IMR-90 (cell line): ENCODE data around the gene CDK13. TPM values are rescaled to one million over a fixed set of nuclear protein-coding genes. Genes with fewer than 3 reads are reported as not detected.
"Not testable (repeated sequence)": the region's sequence is repeated elsewhere in the genome, so short reads cannot be mapped to it uniquely, and the experiment has no call there.

Experiments
- ATAC-seq: fragments of 200-7000 bp; cut with Tn5 transposase; 2 replicates; pipeline ENCODE4 v1.9.1; 2020; ENCODE audit warnings: low read depth, mild to moderate bottlenecking, moderate library complexity
- BruUV-seq: library from RNA; stranded (reverse); fragments of 400-500 nt; replicated peaks from 2 replicates; lab custom pipeline; 2021; lab: Mats Ljungman, UMichigan
- CTCF ChIA-PET: fragments of 300-600 bp; formaldehyde crosslinking; extraction: SDS; loops from one replicate; lab custom pipeline; 2021; ENCODE audit warnings: antibody characterized with exemption; lab: Yijun Ruan, JAX
- POLR2A ChIA-PET: fragments of 300-600 bp; sonication (Branson Sonifier 250); formaldehyde crosslinking; loops from one replicate; lab custom pipeline; 2022; ENCODE audit warnings: antibody characterized with exemption; ENCODE audit not compliant: unreplicated experiment; lab: Charles Lee
- DNase-seq: peaks from one replicate; pipeline ENCODE4 v3.0.0; 2013
- H2AFZ ChIP-seq: replicated peaks from 2 replicates; pipeline ENCODE3; 2013; ENCODE audit warnings: low read length, mild to moderate bottlenecking; ENCODE audit not compliant: poor library complexity
- H2AK5ac ChIP-seq: 2 replicates; pipeline ENCODE4 v1.6.1; 2013; ENCODE audit warnings: low read depth, low read length, inconsistent platforms
- H2AK9ac ChIP-seq: replicated peaks from 2 replicates; pipeline ENCODE3; 2013; ENCODE audit warnings: mild to moderate bottlenecking, low read depth, low read length, moderate library complexity; ENCODE audit not compliant: poor library complexity
- H2BK120ac ChIP-seq: 2 replicates; pipeline ENCODE4 v1.6.1; 2013; ENCODE audit warnings: low read depth, low read length, inconsistent platforms
- H2BK15ac ChIP-seq: 3 replicates; pipeline ENCODE4 v1.6.1; 2013; ENCODE audit warnings: low read depth, low read length, inconsistent platforms
- H2BK20ac ChIP-seq: 2 replicates; pipeline ENCODE4 v1.6.1; 2013; ENCODE audit warnings: low read depth, mild to moderate bottlenecking, inconsistent platforms, low read length, moderate library complexity
- H2BK5ac ChIP-seq: 2 replicates; pipeline ENCODE4 v1.6.1; 2013; ENCODE audit warnings: mild to moderate bottlenecking, low read depth, low read length, inconsistent platforms; ENCODE audit not compliant: poor library complexity, severe bottlenecking
- H3K14ac ChIP-seq: replicated peaks from 2 replicates; pipeline ENCODE4 v1.6.1; 2013; ENCODE audit warnings: low read depth, low read length, inconsistent platforms
- H3K18ac ChIP-seq: 2 replicates; pipeline ENCODE4 v1.6.1; 2013; ENCODE audit warnings: low read depth, low read length, control low read depth
- H3K23ac ChIP-seq: 2 replicates; pipeline ENCODE4 v1.6.1; 2013; ENCODE audit warnings: low read depth, low read length, inconsistent platforms
- H3K27ac ChIP-seq: 2 replicates; pipeline ENCODE4 v1.5.1; 2013; ENCODE audit warnings: mild to moderate bottlenecking, control low read depth, low read length; ENCODE audit not compliant: insufficient read depth
- H3K27me3 ChIP-seq: 2 replicates; pipeline ENCODE4 v1.6.1; 2013; ENCODE audit warnings: low read length; ENCODE audit not compliant: control insufficient read depth, insufficient read depth
- H3K36me3 ChIP-seq: 2 replicates; pipeline ENCODE4 v1.6.1; 2013; ENCODE audit warnings: low read length, mixed read lengths; ENCODE audit not compliant: control insufficient read depth, insufficient read depth
- H3K4ac ChIP-seq: 2 replicates; pipeline ENCODE4 v1.6.1; 2013; ENCODE audit warnings: low read depth, low read length, inconsistent platforms
- H3K4me1 ChIP-seq: 2 replicates; pipeline ENCODE4 v1.6.1; 2013; ENCODE audit warnings: low read length, mixed read lengths; ENCODE audit not compliant: control insufficient read depth, insufficient read depth
- H3K4me2 ChIP-seq: 2 replicates; pipeline ENCODE4 v1.6.1; 2013; ENCODE audit warnings: low read depth, mild to moderate bottlenecking, control low read depth, low read length, moderate library complexity
- H3K4me3 ChIP-seq: 2 replicates; pipeline ENCODE4 v1.5.1; 2013; ENCODE audit warnings: low read depth, mild to moderate bottlenecking, control low read depth, low read length, moderate library complexity; ENCODE audit not compliant: insufficient read depth
- H3K56ac ChIP-seq: 2 replicates; pipeline ENCODE4 v1.6.1; 2013; ENCODE audit warnings: low read length, inconsistent platforms; ENCODE audit not compliant: insufficient read depth; ENCODE audit errors: extremely low read depth
- H3K79me1 ChIP-seq, 2 experiments: 2 replicates each; pipeline ENCODE4 v1.6.1; 2013; ENCODE audit warnings: low read length in 2 of 2, inconsistent platforms in 1 of 2, low read depth in 1 of 2
- H3K9ac ChIP-seq: 2 replicates; pipeline ENCODE4 v1.6.1; 2013; ENCODE audit warnings: low read depth, low read length, control low read depth
- H3K9me1 ChIP-seq: 2 replicates; pipeline ENCODE4 v1.6.1; 2013; ENCODE audit warnings: low read length, inconsistent platforms; ENCODE audit not compliant: insufficient read depth
- H3K9me3 ChIP-seq: 2 replicates; pipeline ENCODE4 v1.6.1; 2013; ENCODE audit warnings: low read length; ENCODE audit not compliant: control insufficient read depth, insufficient read depth
- H4K20me1 ChIP-seq: 2 replicates; pipeline ENCODE4 v1.6.1; 2013; ENCODE audit warnings: low read length, inconsistent platforms; ENCODE audit not compliant: insufficient read depth
- H4K5ac ChIP-seq: 2 replicates; pipeline ENCODE4 v1.6.1; 2013; ENCODE audit warnings: mild to moderate bottlenecking, low read depth, low read length, control low read depth
- H4K8ac ChIP-seq, 2 experiments: 2 replicates each; pipeline ENCODE4 v1.6.1; 2013; ENCODE audit warnings: low read depth in 2 of 2, low read length in 2 of 2, control low read depth in 1 of 2, inconsistent platforms in 1 of 2
- H4K91ac ChIP-seq: 2 replicates; pipeline ENCODE4 v1.6.1; 2013; ENCODE audit warnings: low read depth, low read length, inconsistent platforms; ENCODE audit not compliant: insufficient read depth
- CHD1 ChIP-seq: IDR thresholded peaks from 2 replicates; pipeline ENCODE4 v1.6.1; 2012; ENCODE audit warnings: low read depth, low read length, improper control_type of control experiment
- RAD21 ChIP-seq: IDR thresholded peaks from 2 replicates; pipeline ENCODE4 v1.6.1; 2012; ENCODE audit warnings: low read length, improper control_type of control experiment
- WGBS, 2 experiments: methylation state at CpG; one replicate each; pipeline versions ENCODE4 v1.1.5 to v1.1.7; 2013; ENCODE audit warnings: missing lambda C conversion rate in 2 of 2; ENCODE audit not compliant: insufficient read length in 1 of 2; ENCODE audit errors: extremely low coverage in 2 of 2; 5-methylcytosine and 5-hydroxymethylcytosine counted together
- dilution Hi-C: fragments of 300-500 bp; cut with HindIII; formaldehyde crosslinking; loops from one replicate; pipeline ENCODE4 v1.14.3; 2018; ENCODE audit warnings: low sequenced_read_pairs; ENCODE audit not compliant: unreplicated experiment
- in situ Hi-C: fragments of 300-500 bp; cut with MboI; formaldehyde crosslinking; loops from 3 replicates; pipeline ENCODE4 v1.14.3; 2019; ENCODE audit warnings: low sequenced_read_pairs, inconsistent platforms, mixed read lengths
- intact Hi-C: fragments of 100-400 bp; cut with micrococcal nuclease; formaldehyde crosslinking; loops from 2 replicates; pipeline ENCODE4 v1.10.0; 2022
- polyA plus RNA-seq, 3 experiments: library from polyadenylated mRNA; depleted of rRNA; stranded (reverse); fragments of >200 nt; gene quantifications; 2 replicates each; pipeline ENCODE4 v1.2.3, GENCODE V29; 2012; ENCODE audit warnings: low replicate concordance in 1 of 3
- total RNA-seq: library from RNA; depleted of rRNA; stranded (reverse); fragments of >200 nt; gene quantifications from 2 replicates; pipeline ENCODE4 v1.2.3, GENCODE V29; 2012

CDK13 gene
- total and polyA plus RNA-seq, 2 of the 4 experiments (the other 2 are of a cell fraction) = 20.1 to 50.4 TPM

GRCh38 chr7:40115936-40116335, 165.9 kb downstream of the CDK13 start:
- H3K9me3 ChIP-seq = no peaks in the 10 kb centered on the region
- peaks cover 4% of the 10 kb centered on the region for H3K9me1 ChIP-seq
- ChIA-PET POLR2A (no interaction called here), CTCF (interaction anchor here (1.0 kb wide), 1 partner anchor 8 kb away, joined by 8 read pairs; no protein-coding TSS in a partner anchor)
- no peak overlapping the region for H2BK5ac ChIP-seq
- H3K9ac ChIP-seq = no peak overlapping the region
- peaks cover 3 to 33% of the 10 kb centered on the region in 2 experiments for H3K79me1 ChIP-seq
- no TSS peak for BruUV-seq
- TF ChIP-seq RAD21 = no peak
- TF ChIP-seq CHD1 = no peak
- H3K4me2 ChIP-seq = no peak overlapping the region
- no peak overlapping the region for H3K4me3 ChIP-seq
- no peak overlapping the region for H3K23ac ChIP-seq
- H2BK20ac ChIP-seq = no peak overlapping the region
- in situ Hi-C loops = no loop called here
- H3K4ac ChIP-seq = no peak overlapping the region
- H2BK120ac ChIP-seq = no peak overlapping the region
- H4K91ac ChIP-seq = no peak overlapping the region
- no peak overlapping the region for H3K14ac ChIP-seq
- ATAC-seq (no peak), DNase-seq (no peak)
- no peak overlapping the region for H3K18ac ChIP-seq
- no peak overlapping the region for H3K56ac ChIP-seq
- H4K8ac ChIP-seq = no peak overlapping the region
- H2AFZ ChIP-seq = no peak overlapping the region
- no peaks in the 10 kb centered on the region for H3K36me3 ChIP-seq
- H2BK15ac ChIP-seq = no peak overlapping the region
- no peaks in the 10 kb centered on the region; the same call in 1 of the 2 replicates for H3K4me1 ChIP-seq
- intact Hi-C loops = no loop called here
- dilution Hi-C loops = no loop called here
- no CpG with 5 or more reads among the region's 2 CpGs for WGBS, 2 experiments
- no peaks in the 10 kb centered on the region for H4K20me1 ChIP-seq
- no peak overlapping the region for H4K5ac ChIP-seq
- no peak overlapping the region for H2AK9ac ChIP-seq
- no peaks in the 10 kb centered on the region for H3K27me3 ChIP-seq
- H2AK5ac ChIP-seq = no peak overlapping the region
- H3K27ac ChIP-seq = no peak overlapping the region

GRCh38 chr7:40117199-40117598, 167.1 kb downstream of the CDK13 start:
- H3K27ac ChIP-seq, H3K4me1 ChIP-seq, H4K5ac ChIP-seq, H4K91ac ChIP-seq, POLR2A ChIA-PET, H2AK5ac ChIP-seq, H4K20me1 ChIP-seq, H4K8ac ChIP-seq, ATAC-seq, H3K9me3 ChIP-seq, H2BK5ac ChIP-seq, H2BK20ac ChIP-seq, H3K23ac ChIP-seq, H3K4me3 ChIP-seq, H2BK120ac ChIP-seq, H2AFZ ChIP-seq, in situ Hi-C loops, H3K14ac ChIP-seq, H3K9me1 ChIP-seq, BruUV-seq, H3K56ac ChIP-seq, H3K27me3 ChIP-seq, H2BK15ac ChIP-seq, intact Hi-C loops, H2AK9ac ChIP-seq, H3K18ac ChIP-seq, dilution Hi-C loops, H3K4ac ChIP-seq, H3K4me2 ChIP-seq, H3K9ac ChIP-seq, H3K36me3 ChIP-seq: not testable (repeated sequence)
- CTCF ChIA-PET = interaction anchor here (0.6 to 1.0 kb wide), 2 partner anchors 9 to 19 kb away, joined by 3 to 8 read pairs; no protein-coding TSS in a partner anchor
- peak; percentile 8 for DNase-seq
- no CpG with 5 or more reads among the region's 9 CpGs for WGBS, 2 experiments
- H3K79me1 ChIP-seq = peaks cover 3 to 37% of the 10 kb centered on the region in 2 experiments
